H1 (cell line): ENCODE data around the gene AP2A1. TPM values are rescaled to one million over a fixed set of nuclear protein-coding genes. Genes with fewer than 3 reads are reported as not detected.

ENCODE experiments used
- CTCF ChIA-PET: fragments of 300-600 bp; sonication (Branson Sonifier 250); formaldehyde crosslinking; loops from one replicate; lab custom pipeline; 2021; ENCODE audit not compliant: partially characterized antibody; lab: Charles Lee
- POLR2A ChIA-PET: fragments of 300-600 bp; sonication (Branson Sonifier 250); formaldehyde crosslinking; loops from one replicate; lab custom pipeline; 2021; ENCODE audit warnings: inconsistent platforms; ENCODE audit not compliant: partially characterized antibody; lab: Charles Lee
- DNase-seq, 2 experiments: peaks; one replicate each; pipeline versions ENCODE4 v3.0.0 to v3.0.0-alpha.2; 2010 to 2022; ENCODE audit warnings: low spot score in 2 of 2, low read depth in 1 of 2, mixed read lengths in 1 of 2
- FAIRE-seq: peaks from 2 replicates; lab custom pipeline; 2011; peaks lifted over from hg19 to GRCh38; lab: Jason Lieb, UNC
- H2AFZ ChIP-seq: 2 replicates; pipeline ENCODE4 v1.8.1; 2012; ENCODE audit warnings: low read length, inconsistent platforms
- H2AK5ac ChIP-seq: 2 replicates; pipeline ENCODE4 v1.6.1; 2013; ENCODE audit warnings: low read depth, low read length
- H2BK120ac ChIP-seq: replicated peaks from 2 replicates; pipeline ENCODE3; 2013; ENCODE audit warnings: low read depth, low read length, inconsistent platforms
- H2BK12ac ChIP-seq: 2 replicates; pipeline ENCODE4 v1.6.1; 2013; ENCODE audit warnings: low read depth, low read length
- H2BK15ac ChIP-seq: 2 replicates; pipeline ENCODE4 v1.6.1; 2013; ENCODE audit warnings: low read length
- H2BK20ac ChIP-seq: 2 replicates; pipeline ENCODE4 v1.6.1; 2013; ENCODE audit warnings: low read length
- H2BK5ac ChIP-seq: 2 replicates; pipeline ENCODE4 v1.6.1; 2013; ENCODE audit warnings: low read depth, low read length
- H3K14ac ChIP-seq: 2 replicates; pipeline ENCODE4 v1.6.1; 2013; ENCODE audit warnings: inconsistent platforms; ENCODE audit not compliant: insufficient read length
- H3K18ac ChIP-seq: 2 replicates; pipeline ENCODE4 v1.6.1; 2013; ENCODE audit warnings: low read length; ENCODE audit errors: extremely low read depth
- H3K23ac ChIP-seq: 2 replicates; pipeline ENCODE4 v1.6.1; 2013; ENCODE audit warnings: inconsistent platforms; ENCODE audit not compliant: insufficient read length
- H3K23me2 ChIP-seq: 2 replicates; pipeline ENCODE4 v1.6.1; 2013; ENCODE audit warnings: low read depth, low read length
- H3K27ac ChIP-seq: 2 replicates; pipeline ENCODE4 v1.6.1; 2011; ENCODE audit warnings: low read depth, low read length, inconsistent platforms
- H3K27me3 ChIP-seq, 4 experiments: replicated peaks in 1 of 4; 1 replicate in 1 of 4; 2 replicates in 3 of 4; pipeline versions ENCODE4 v1.6.1 to v1.8.1; 2011 to 2013; ENCODE audit warnings: low read length in 3 of 4, mild to moderate bottlenecking in 3 of 4, inconsistent platforms in 2 of 4, mixed read lengths in 2 of 4, moderate library complexity in 1 of 4; ENCODE audit not compliant: control insufficient read depth in 3 of 4, insufficient read depth in 3 of 4; ENCODE audit errors: extremely low read depth in 1 of 4
- H3K36me3 ChIP-seq, 4 experiments: 2 replicates each; pipeline versions ENCODE4 v1.6.1 to v1.8.1; 2011 to 2013; ENCODE audit warnings: mild to moderate bottlenecking in 4 of 4, low read length in 3 of 4, moderate library complexity in 2 of 4, control low read depth in 1 of 4, inconsistent platforms in 1 of 4; ENCODE audit not compliant: insufficient read depth in 4 of 4, control insufficient read depth in 2 of 4
- H3K4ac ChIP-seq: replicated peaks from 2 replicates; pipeline ENCODE3; 2013; ENCODE audit warnings: low read length, low read depth, mixed read lengths, inconsistent platforms; ENCODE audit not compliant: insufficient read length
- H3K4me1 ChIP-seq, 4 experiments: replicated peaks in 1 of 4; 1 replicate in 1 of 4; 2 replicates in 3 of 4; pipeline versions ENCODE4 v1.6.1 to v1.8.1; 2011 to 2013; ENCODE audit warnings: low read length in 3 of 4, inconsistent platforms in 2 of 4, mixed read lengths in 1 of 4; ENCODE audit not compliant: insufficient read depth in 4 of 4, control insufficient read depth in 3 of 4
- H3K4me2 ChIP-seq, 2 experiments: 2 replicates each; pipeline versions ENCODE4 v1.6.1 to v1.8.1; 2011 to 2013; ENCODE audit warnings: low read depth in 2 of 2, low read length in 2 of 2, control low read depth in 1 of 2, inconsistent platforms in 1 of 2, mild to moderate bottlenecking in 1 of 2; ENCODE audit not compliant: insufficient read depth in 1 of 2
- H3K4me3 ChIP-seq, 4 experiments: fragments of 200-600, 300-600 bp in 1 of 4; sonication (generic), shearing (Covaris generic), sonication (Bioruptor Twin) in 1 of 4; 2 replicates each; pipeline versions ENCODE4 v1.5.1 to v1.8.1; 2011 to 2016; ENCODE audit warnings: low read length in 4 of 4, low read depth in 3 of 4, control low read depth in 2 of 4, inconsistent platforms in 2 of 4, mild to moderate bottlenecking in 2 of 4, mixed read lengths in 1 of 4, moderate library complexity in 1 of 4; ENCODE audit not compliant: insufficient read depth in 2 of 4; ENCODE audit errors: extremely low read depth in 1 of 4
- H3K56ac ChIP-seq: replicated peaks from 2 replicates; pipeline ENCODE3; 2013; ENCODE audit warnings: low read depth, mild to moderate bottlenecking, mixed read lengths, low read length, inconsistent platforms; ENCODE audit not compliant: insufficient read length
- H3K79me1 ChIP-seq: 2 replicates; pipeline ENCODE4 v1.6.1; 2013; ENCODE audit warnings: low read depth, low read length, control low read depth
- H3K79me2 ChIP-seq, 2 experiments: 2 replicates each; pipeline versions ENCODE4 v1.6.1 to v1.8.1; 2012 to 2013; ENCODE audit warnings: low read length in 2 of 2, mild to moderate bottlenecking in 2 of 2, inconsistent platforms in 1 of 2; ENCODE audit not compliant: insufficient read depth in 2 of 2, control insufficient read depth in 1 of 2
- H3K9ac ChIP-seq, 4 experiments: replicated peaks in 1 of 4; 1 replicate in 1 of 4; 2 replicates in 3 of 4; pipeline versions ENCODE4 v1.6.1 to v1.8.1; 2011 to 2013; ENCODE audit warnings: low read depth in 3 of 4, low read length in 3 of 4, control low read depth in 2 of 4, mild to moderate bottlenecking in 2 of 4, moderate library complexity in 2 of 4, inconsistent platforms in 1 of 4; ENCODE audit errors: extremely low read depth in 1 of 4
- H3K9me3 ChIP-seq, 2 experiments: 2 replicates each; pipeline versions ENCODE4 v1.6.1 to v1.8.1; 2012 to 2013; ENCODE audit warnings: mild to moderate bottlenecking in 2 of 2, moderate library complexity in 2 of 2, control low read depth in 1 of 2, inconsistent platforms in 1 of 2, low read depth in 1 of 2, low read length in 1 of 2, mixed read lengths in 1 of 2; ENCODE audit not compliant: insufficient read depth in 2 of 2
- H4K20me1 ChIP-seq, 2 experiments: replicated peaks in 1 of 2; 2 replicates each; pipeline versions ENCODE3 to v1.8.1; 2011 to 2013; ENCODE audit warnings: inconsistent platforms in 2 of 2, low read length in 2 of 2, mild to moderate bottlenecking in 1 of 2; ENCODE audit not compliant: insufficient read depth in 2 of 2, control insufficient read depth in 1 of 2
- H4K5ac ChIP-seq: 2 replicates; pipeline ENCODE4 v1.6.1; 2013; ENCODE audit warnings: low read length, low read depth, mixed read lengths, inconsistent platforms; ENCODE audit not compliant: insufficient read length
- H4K8ac ChIP-seq: 2 replicates; pipeline ENCODE4 v1.8.0; 2013; ENCODE audit warnings: mild to moderate bottlenecking, moderate library complexity, low read length, inconsistent platforms; ENCODE audit not compliant: insufficient read depth; ENCODE audit errors: extremely low read depth
- H4K91ac ChIP-seq: replicated peaks from 2 replicates; pipeline ENCODE3; 2013; ENCODE audit warnings: low read length, mixed read lengths, inconsistent platforms; ENCODE audit not compliant: insufficient read length
- BACH1 ChIP-seq: IDR thresholded peaks from 2 replicates; pipeline ENCODE4 v1.6.1; 2012; ENCODE audit warnings: low read length, improper control_type of control experiment
- MAFK ChIP-seq: IDR thresholded peaks from 2 replicates; pipeline ENCODE4 v1.6.1; 2012; ENCODE audit warnings: low read depth, mild to moderate bottlenecking, improper control_type of control experiment, low read length
- POLR2A ChIP-seq, 2 experiments: IDR thresholded peaks; 1 replicate in 1 of 2; 2 replicates in 1 of 2; pipeline ENCODE4 v1.6.1; 2011; ENCODE audit warnings: low read depth in 2 of 2, low read length in 2 of 2, mild to moderate bottlenecking in 2 of 2; ENCODE audit errors: control extremely low read depth in 1 of 2
- RFX5 ChIP-seq: IDR thresholded peaks from 2 replicates; pipeline ENCODE4 v1.6.1; 2011; ENCODE audit warnings: low read depth, low read length, improper control_type of control experiment, borderline replicate concordance
- SP1 ChIP-seq: IDR thresholded peaks from 2 replicates; pipeline ENCODE4 v1.6.1; 2011; ENCODE audit warnings: low read depth, low read length
- WGBS, 2 experiments: shearing (Covaris generic) in 1 of 2; methylation state at CpG; one replicate each; pipeline versions ENCODE4 v1.1.6 to v1.1.7; 2013 to 2015; ENCODE audit warnings: low lambda C conversion rate in 2 of 2, mixed read lengths in 2 of 2, inconsistent platforms in 1 of 2, low coverage in 1 of 2, missing lambda C conversion rate in 1 of 2; ENCODE audit not compliant: insufficient replicate concordance in 2 of 2, insufficient coverage in 1 of 2, insufficient read length in 1 of 2; ENCODE audit errors: extremely low coverage in 1 of 2, missing lambda C conversion rate in 1 of 2; 5-methylcytosine and 5-hydroxymethylcytosine counted together
- polyA plus RNA-seq, 7 experiments: library from polyadenylated mRNA; depleted of rRNA in 3 of 7; stranded (reverse) in 5 of 7; unstranded in 2 of 7; fragments of >200 nt in 5 of 7; fragments of 200-250 nt in 2 of 7; gene quantifications; 1 replicate in 5 of 7; 2 replicates in 1 of 7; 4 replicates in 1 of 7; pipeline versions ENCODE4 v1.2.1 to v1.2.3, GENCODE V29; 2011 to 2013; ENCODE audit warnings: missing spikeins in 2 of 7, mixed read lengths in 2 of 7
- total RNA-seq: library from RNA; stranded (reverse); fragmentation: NEBNext Ultra II Directional; extraction: Animal tissue kit (Norgen Biotek cat#: 25700); gene quantifications from 2 replicates; pipeline ENCODE4 v1.2.1, GENCODE V29; 2021

AP2A1 gene
- total and polyA plus RNA-seq, 2 of the 8 experiments (the other 6 are each of a cell fraction or from before 2014, with no cell fraction given), result 105 to 106 TPM

GRCh38 chr19:49807058-49807903 lies 40.5 kb downstream of the AP2A1 start:
- Histone ChIP-seq H3K14ac (no peak overlapping the region), H3K27me3 (no peaks in the 10 kb centered on the region), H4K20me1 (peaks cover 0 to 9% of the 10 kb centered on the region in 2 experiments), H2AK5ac (no peak overlapping the region), H2BK5ac (no peak overlapping the region), H3K23ac (no peak overlapping the region), H4K8ac (no peak overlapping the region), H3K18ac (no peak overlapping the region), H3K4me1 (peaks cover 7 to 19% (median 17%) of the 10 kb centered on the region in 4 experiments), H3K36me3 (peaks cover 0 to 12% (median 5%) of the 10 kb centered on the region in 4 experiments; a peak in 6 of 8 replicates), H3K23me2 (peaks cover 2% of the 10 kb centered on the region; the same call in 1 of the 2 replicates), H3K4ac (no peak overlapping the region), H3K4me3 (no peak overlapping the region), H3K9ac (no peak overlapping the region), H3K79me1 (0 out of 2 replicates have a peak, but pooled peaks cover 2% of the 10 kb centered on the region), H2BK12ac (no peak overlapping the region), H3K56ac (no peak overlapping the region), H3K4me2 (no peak overlapping the region), H2BK120ac (no peak overlapping the region), H4K91ac (no peak overlapping the region), H2BK20ac (no peak overlapping the region), H3K27ac (no peak overlapping the region), H3K9me3 (no peaks in the 10 kb centered on the region), H3K79me2 (no peaks in the 10 kb centered on the region), H4K5ac (no peak overlapping the region), H2BK15ac (no peak overlapping the region), H2AFZ (no peak overlapping the region)
- CTCF ChIA-PET, result interaction anchor here (0.6 to 1.3 kb wide), 2 partner anchors 9 to 23 kb away, joined by 3 to 4 read pairs; no protein-coding TSS in a partner anchor
- POLR2A ChIA-PET, result interaction anchor here (0.6 to 4.1 kb wide), 7 partner anchors 12 to 127 kb away, joined by 3 to 26 read pairs (median 4); partner anchors contain the start of genes ADM5 and PTOV1
- TF ChIP-seq BACH1 (no peak), SP1 (no peak), MAFK (no peak), POLR2A (IDR thresholded peaks at IDR 0.05; ENCODE audit: control extremely low read depth in 1 of 2, low read depth in 2 of 2, low read length in 2 of 2) (no peak), RFX5 (no peak)
- no peak for DNase-seq
- FAIRE-seq, result no peak
- WGBS, 2 experiments, result 92% methylated on average over 17 of the region's 18 CpGs; no CpG with 5 or more reads in 1 of the 2 experiments
